Tibial artery (tissue), 4 donors: ENCODE results near the gene PRODH2.
A peak's percentile ranks its signal among the peaks of the same experiment; 100 is the strongest.

Source experiments
- DNase-seq, 2 donors: peaks; one replicate each; pipeline ENCODE4 v3.0.0-alpha.2; 2019
- H3K27ac ChIP-seq, 2 donors: fragments of 200-600 bp; sonication (generic) in 1 of 2; 1 replicate in 1 of 2; 2 replicates in 1 of 2; pipeline ENCODE4 v1.5.1; 2018 to 2019; ENCODE audit warnings: mild to moderate bottlenecking in 1 of 2
- H3K27me3 ChIP-seq, 2 donors: fragments of 200-600 bp; sonication (generic) in 1 of 2; one replicate each; pipeline versions ENCODE4 v1.5.1 to v1.6.0; 2016 to 2019
- H3K36me3 ChIP-seq, 3 donors: fragments of 200-600 bp; sonication (generic) in 2 of 3; one replicate each; pipeline ENCODE4 v1.5.1; 2016 to 2019; ENCODE audit warnings: mild to moderate bottlenecking in 2 of 3
- H3K4me1 ChIP-seq, 4 donors: fragments of 200-600 bp; sonication (generic) in 2 of 4; 1 replicate in 3 of 4; 2 replicates in 1 of 4; pipeline ENCODE4 v1.5.1; 2016 to 2019
- H3K4me3 ChIP-seq, 2 donors: fragments of 200-600 bp; sonication (generic) in 1 of 2; 1 replicate in 1 of 2; 2 replicates in 1 of 2; pipeline ENCODE4 v1.5.1; 2018 to 2019; ENCODE audit warnings: mild to moderate bottlenecking in 2 of 2
- H3K9me3 ChIP-seq, 3 donors: fragments of 200-600 bp; sonication (generic) in 1 of 3; one replicate each; pipeline ENCODE4 v1.5.1; 2016 to 2019
- intact Hi-C: fragments of 100-400 bp; cut with DNase I; formaldehyde crosslinking; loops from one replicate; pipeline ENCODE4 v1.15.0; 2023; ENCODE audit warnings: low total_unique reads
- TF ChIP-seq, protein P1 (sequence below), 2 experiments: fragments of 200-600 bp in 1 of 2; fragments of 450-650 bp in 1 of 2; IDR thresholded peaks; one replicate each; pipeline ENCODE4 v1.5.1; 2017 to 2019; ENCODE audit warnings: antibody characterized with exemption in 2 of 2, mild to moderate bottlenecking in 1 of 2, moderate library complexity in 1 of 2

Gene PRODH2

GRCh38 chr19:35764432-35765315 is 48.0 kb downstream of the PRODH2 start:
- TF ChIP-seq, protein P1, sequence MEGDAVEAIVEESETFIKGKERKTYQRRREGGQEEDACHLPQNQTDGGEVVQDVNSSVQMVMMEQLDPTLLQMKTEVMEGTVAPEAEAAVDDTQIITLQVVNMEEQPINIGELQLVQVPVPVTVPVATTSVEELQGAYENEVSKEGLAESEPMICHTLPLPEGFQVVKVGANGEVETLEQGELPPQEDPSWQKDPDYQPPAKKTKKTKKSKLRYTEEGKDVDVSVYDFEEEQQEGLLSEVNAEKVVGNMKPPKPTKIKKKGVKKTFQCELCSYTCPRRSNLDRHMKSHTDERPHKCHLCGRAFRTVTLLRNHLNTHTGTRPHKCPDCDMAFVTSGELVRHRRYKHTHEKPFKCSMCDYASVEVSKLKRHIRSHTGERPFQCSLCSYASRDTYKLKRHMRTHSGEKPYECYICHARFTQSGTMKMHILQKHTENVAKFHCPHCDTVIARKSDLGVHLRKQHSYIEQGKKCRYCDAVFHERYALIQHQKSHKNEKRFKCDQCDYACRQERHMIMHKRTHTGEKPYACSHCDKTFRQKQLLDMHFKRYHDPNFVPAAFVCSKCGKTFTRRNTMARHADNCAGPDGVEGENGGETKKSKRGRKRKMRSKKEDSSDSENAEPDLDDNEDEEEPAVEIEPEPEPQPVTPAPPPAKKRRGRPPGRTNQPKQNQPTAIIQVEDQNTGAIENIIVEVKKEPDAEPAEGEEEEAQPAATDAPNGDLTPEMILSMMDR (IDR thresholded peaks at IDR 0.05) = no peak
- DNase-seq = no peak
- no peak overlapping the region for H3K4me3 ChIP-seq
- H3K27ac ChIP-seq = no peak overlapping the region
- H3K4me1 ChIP-seq = peaks cover 0 to 10% (median 3%) of the 10 kb centered on the region in 4 donors
- H3K9me3 ChIP-seq = no peaks in the 10 kb centered on the region
- intact Hi-C loops = no loop called here
- H3K36me3 ChIP-seq = peaks cover 4 to 78% (median 24%) of the 10 kb centered on the region in 3 donors
- no peaks in the 10 kb centered on the region for H3K27me3 ChIP-seq

- Histone ChIP-seq H3K4me1 (peaks cover 5 to 41% (median 26%) of the 10 kb centered on the region in 4 donors), H3K4me3 (no peak overlapping the region), H3K27ac (no peak overlapping the region), H3K36me3 (peaks cover 4 to 49% (median 20%) of the 10 kb centered on the region in 3 donors), H3K9me3 (no peaks in the 10 kb centered on the region), H3K27me3 (no peaks in the 10 kb centered on the region)
- DNase-seq = no peak
- TF ChIP-seq, protein P1 (IDR thresholded peaks at IDR 0.05) = no peak
- intact Hi-C loops = no loop called here
Measured at GRCh38 chr19:35760711-35761349, 51.8 kb downstream of the PRODH2 start.

GRCh38 chr19:35759697-35760096 is 52.9 kb downstream of the PRODH2 start:
- no peak for DNase-seq
- no peaks in the 10 kb centered on the region for H3K27me3 ChIP-seq
- no peak overlapping the region for H3K27ac ChIP-seq
- H3K4me3 ChIP-seq = no peak overlapping the region
- H3K36me3 ChIP-seq = peaks cover under 1 to 37% (median 9%) of the 10 kb centered on the region in 3 donors
- peaks cover 5 to 50% (median 36%) of the 10 kb centered on the region in 4 donors for H3K4me1 ChIP-seq
- TF ChIP-seq, protein P1 (IDR thresholded peaks at IDR 0.05) = no peak
- H3K9me3 ChIP-seq = no peaks in the 10 kb centered on the region
- intact Hi-C loops = loop anchor here (5.0 kb wide), 1 partner anchor 42 kb away; the partner anchor contains the start of gene KMT2B

- Histone ChIP-seq H3K4me1 (peaks cover 5 to 57% (median 38%) of the 10 kb centered on the region in 4 donors), H3K27ac (peak within 1 kb of the TSS; percentile 93 to 100), H3K27me3 (no peaks in the 10 kb centered on the region), H3K36me3 (peaks cover 11 to 36% (median 22%) of the 10 kb centered on the region in 3 donors), H3K4me3 (peak within 1 kb of the TSS; percentile 72 to 75), H3K9me3 (no peaks in the 10 kb centered on the region)
- intact Hi-C loops = loop anchor here (5.0 kb wide), 1 partner anchor 41 kb away; the partner anchor contains the start of gene KMT2B
- DNase-seq = peak; percentile 99 to 100
- TF ChIP-seq, protein P1 (IDR thresholded peaks at IDR 0.05) = peak in 1 of 2 experiments; percentile 5
Measured at GRCh38 chr19:35757749-35758608, 54.7 kb downstream of the PRODH2 start, which contains the start of gene PROSER3. Gene PROSER3 (plus strand): TSS chr19:35758176. CDS start chr19:35758216, 40 bp downstream.
